Loucy (cell line): ENCODE measurements around the gene CCDC102A.

Source experiments
- H2AFZ ChIP-seq: fragments of 200-600 bp; sonication (generic); 2 replicates; pipeline ENCODE4 v1.6.0; 2016; ENCODE audit warnings: antibody characterized with exemption, mild to moderate bottlenecking, low read length, moderate library complexity
- H3F3A ChIP-seq: fragments of 200-600 bp; 2 replicates; pipeline ENCODE4 v1.6.0; 2016; ENCODE audit warnings: antibody characterized with exemption, low read depth, mild to moderate bottlenecking
- H3K27me3 ChIP-seq: fragments of 200-600 bp; sonication (generic); 2 replicates; pipeline ENCODE4 v1.6.1; 2014; ENCODE audit warnings: low read length, mild to moderate bottlenecking; ENCODE audit not compliant: insufficient read depth, poor library complexity, severe bottlenecking
- H3K36me3 ChIP-seq: fragments of 200-600 bp; sonication (generic); 2 replicates; pipeline ENCODE4 v1.6.1; 2016; ENCODE audit warnings: low read length; ENCODE audit not compliant: insufficient read depth
- H3K4me1 ChIP-seq: fragments of 200-600 bp; sonication (generic); 2 replicates; pipeline ENCODE4 v1.5.1; 2014; ENCODE audit warnings: low read length, mild to moderate bottlenecking; ENCODE audit not compliant: insufficient read depth, poor library complexity, severe bottlenecking
- H3K4me2 ChIP-seq: fragments of 200-600 bp; sonication (generic); 2 replicates; pipeline ENCODE4 v1.6.0; 2014; ENCODE audit warnings: antibody characterized with exemption, low read length, low read depth, mild to moderate bottlenecking; ENCODE audit not compliant: poor library complexity, severe bottlenecking
- H3K4me3 ChIP-seq: fragments of 200-600 bp; sonication (generic); 2 replicates; pipeline ENCODE4 v1.5.1; 2014; ENCODE audit warnings: low read length, mild to moderate bottlenecking, mixed read lengths; ENCODE audit not compliant: poor library complexity, severe bottlenecking
- H3K79me2 ChIP-seq: fragments of 200-600 bp; sonication (generic); 2 replicates; pipeline ENCODE4 v1.6.1; 2014; ENCODE audit warnings: low read length; ENCODE audit not compliant: insufficient read depth
- H3K9ac ChIP-seq: fragments of 200-600 bp; sonication (generic); 2 replicates; pipeline ENCODE4 v1.6.0; 2014; ENCODE audit warnings: mild to moderate bottlenecking, low read depth, low read length, moderate library complexity; ENCODE audit not compliant: poor library complexity, severe bottlenecking
- H3K9me2 ChIP-seq: fragments of 200-600 bp; sonication (generic); replicated peaks from 2 replicates; pipeline ENCODE4 v1.6.1; 2016; ENCODE audit warnings: low read depth, low read length, mixed read lengths
- H3K9me3 ChIP-seq: fragments of 200-600 bp; sonication (generic); 2 replicates; pipeline ENCODE4 v1.6.1; 2014; ENCODE audit warnings: mild to moderate bottlenecking, antibody characterized with exemption, low read length, low read depth; ENCODE audit not compliant: insufficient read depth
- H4K20me1 ChIP-seq: fragments of 200-600 bp; sonication (generic); 2 replicates; pipeline ENCODE4 v1.6.0; 2014; ENCODE audit warnings: antibody characterized with exemption, low read length, mild to moderate bottlenecking; ENCODE audit not compliant: insufficient read depth, poor library complexity, severe bottlenecking
- EZH2phosphoT487 ChIP-seq: fragments of 200-600 bp; IDR thresholded peaks from 2 replicates; pipeline ENCODE4 v1.6.1; 2018; ENCODE audit warnings: antibody characterized with exemption, mild to moderate bottlenecking, moderate library complexity, borderline replicate concordance
- TF ChIP-seq, protein P1 (sequence below): fragments of 200-600 bp; sonication (generic); conservative IDR thresholded peaks from 2 replicates; pipeline ENCODE4 v1.5.1; 2014; ENCODE audit warnings: mild to moderate bottlenecking, antibody characterized with exemption, low read length

The CCDC102A gene

GRCh38 chr16:57576429-57576870 is 40.1 kb upstream of the CCDC102A start:
- no peak overlapping the region for H3K4me3 ChIP-seq
- TF ChIP-seq EZH2phosphoT487, result no peak
- TF ChIP-seq, protein P1, sequence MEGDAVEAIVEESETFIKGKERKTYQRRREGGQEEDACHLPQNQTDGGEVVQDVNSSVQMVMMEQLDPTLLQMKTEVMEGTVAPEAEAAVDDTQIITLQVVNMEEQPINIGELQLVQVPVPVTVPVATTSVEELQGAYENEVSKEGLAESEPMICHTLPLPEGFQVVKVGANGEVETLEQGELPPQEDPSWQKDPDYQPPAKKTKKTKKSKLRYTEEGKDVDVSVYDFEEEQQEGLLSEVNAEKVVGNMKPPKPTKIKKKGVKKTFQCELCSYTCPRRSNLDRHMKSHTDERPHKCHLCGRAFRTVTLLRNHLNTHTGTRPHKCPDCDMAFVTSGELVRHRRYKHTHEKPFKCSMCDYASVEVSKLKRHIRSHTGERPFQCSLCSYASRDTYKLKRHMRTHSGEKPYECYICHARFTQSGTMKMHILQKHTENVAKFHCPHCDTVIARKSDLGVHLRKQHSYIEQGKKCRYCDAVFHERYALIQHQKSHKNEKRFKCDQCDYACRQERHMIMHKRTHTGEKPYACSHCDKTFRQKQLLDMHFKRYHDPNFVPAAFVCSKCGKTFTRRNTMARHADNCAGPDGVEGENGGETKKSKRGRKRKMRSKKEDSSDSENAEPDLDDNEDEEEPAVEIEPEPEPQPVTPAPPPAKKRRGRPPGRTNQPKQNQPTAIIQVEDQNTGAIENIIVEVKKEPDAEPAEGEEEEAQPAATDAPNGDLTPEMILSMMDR, result peak; percentile 95
- no peaks in the 10 kb centered on the region for H3K27me3 ChIP-seq
- no peaks in the 10 kb centered on the region for H3K36me3 ChIP-seq
- H2AFZ ChIP-seq, result peak overlapping the region; percentile 47
- no peaks in the 10 kb centered on the region for H3K79me2 ChIP-seq
- H3K9me3 ChIP-seq, result no peaks in the 10 kb centered on the region
- no peaks in the 10 kb centered on the region for H4K20me1 ChIP-seq
- no peaks in the 10 kb centered on the region for H3K9me2 ChIP-seq
- peaks cover 10% of the 10 kb centered on the region for H3F3A ChIP-seq
- H3K4me2 ChIP-seq, result peak overlapping the region; percentile 3
- H3K9ac ChIP-seq, result peak overlapping the region; percentile 68
- peaks cover 30% of the 10 kb centered on the region for H3K4me1 ChIP-seq

GRCh38 chr16:57575468-57576277 is 39.3 kb upstream of the CCDC102A start:
- Histone ChIP-seq H3K27me3 (no peaks in the 10 kb centered on the region), H3K4me2 (no peak overlapping the region), H3K9ac (peak overlapping the region; percentile 68), H3K9me3 (no peaks in the 10 kb centered on the region), H3K9me2 (no peaks in the 10 kb centered on the region), H3F3A (peaks cover 10% of the 10 kb centered on the region), H3K79me2 (no peaks in the 10 kb centered on the region), H3K4me1 (peaks cover 30% of the 10 kb centered on the region), H4K20me1 (no peaks in the 10 kb centered on the region), H3K4me3 (no peak overlapping the region), H2AFZ (no peak overlapping the region), H3K36me3 (no peaks in the 10 kb centered on the region)
- TF ChIP-seq EZH2phosphoT487, result no peak
- TF ChIP-seq, protein P1, result no peak

DNA sequence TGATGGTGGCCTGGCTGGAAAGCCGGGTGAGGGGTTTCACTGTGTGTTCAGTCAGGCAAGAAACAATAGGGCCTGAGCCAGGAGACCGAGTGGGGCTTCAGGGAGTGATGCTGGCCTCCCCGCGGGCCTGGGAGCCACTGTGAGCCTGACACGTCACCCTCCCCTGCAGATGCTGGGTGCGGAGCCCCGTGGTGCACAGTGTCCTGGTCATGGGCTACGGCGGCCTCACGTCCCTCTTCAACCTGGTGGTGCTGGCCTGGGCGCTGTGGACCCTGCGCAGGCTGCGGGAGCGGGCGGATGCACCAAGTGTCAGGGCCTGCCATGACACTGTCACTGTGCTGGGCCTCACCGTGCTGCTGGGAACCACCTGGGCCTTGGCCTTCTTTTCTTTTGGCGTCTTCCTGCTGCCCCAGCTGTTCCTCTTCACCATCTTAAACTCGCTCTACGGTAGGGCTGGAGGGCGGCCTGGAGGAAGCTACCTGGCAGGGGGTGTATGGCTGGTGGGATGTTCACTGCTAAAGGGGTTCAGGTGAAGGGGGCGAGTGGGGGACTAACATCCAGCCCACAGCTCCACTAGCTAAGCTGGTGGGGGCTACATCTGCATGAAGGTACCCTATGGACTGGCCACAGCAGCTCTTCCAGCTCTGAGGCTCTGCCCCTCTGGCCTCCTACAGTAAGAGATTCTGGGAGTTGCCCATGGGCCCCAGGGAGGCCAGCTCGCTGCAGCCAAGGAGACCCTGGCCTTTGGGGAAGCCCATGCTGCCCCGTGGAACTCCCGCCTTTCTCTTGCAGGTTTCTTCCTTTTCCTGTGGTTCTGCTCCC is 38.5 kb upstream of the CCDC102A start:
- no peak overlapping the region for H3K9ac ChIP-seq

More for the DNA sequence above, 38.5 kb upstream of the CCDC102A start:
- Histone ChIP-seq H3K27me3 (no peaks in the 10 kb centered on the region), H3K4me1 (peaks cover 30% of the 10 kb centered on the region), H3F3A (peaks cover 10% of the 10 kb centered on the region), H3K36me3 (no peaks in the 10 kb centered on the region), H3K9me2 (no peaks in the 10 kb centered on the region), H3K4me2 (no peak overlapping the region), H4K20me1 (no peaks in the 10 kb centered on the region), H2AFZ (no peak overlapping the region), H3K4me3 (no peak overlapping the region), H3K9me3 (no peaks in the 10 kb centered on the region), H3K79me2 (no peaks in the 10 kb centered on the region)
- TF ChIP-seq EZH2phosphoT487, result no peak
- TF ChIP-seq, protein P1, result no peak
